C4-2B (cell line): ENCODE results near the gene WFDC9.

Experiments used
- H3K27ac ChIP-seq: fragments of 450-650 bp; 2 replicates; pipeline ENCODE4 v1.5.1; 2017
- ZFX ChIP-seq: fragments of 450-650 bp; IDR thresholded peaks from 2 replicates; pipeline ENCODE4 v1.6.1; 2017
- TF ChIP-seq, protein P1 (sequence below): fragments of 450-650 bp; conservative IDR thresholded peaks from 2 replicates; pipeline ENCODE4 v1.5.1; 2017; ENCODE audit warnings: mild to moderate bottlenecking

The WFDC9 gene

DNA sequence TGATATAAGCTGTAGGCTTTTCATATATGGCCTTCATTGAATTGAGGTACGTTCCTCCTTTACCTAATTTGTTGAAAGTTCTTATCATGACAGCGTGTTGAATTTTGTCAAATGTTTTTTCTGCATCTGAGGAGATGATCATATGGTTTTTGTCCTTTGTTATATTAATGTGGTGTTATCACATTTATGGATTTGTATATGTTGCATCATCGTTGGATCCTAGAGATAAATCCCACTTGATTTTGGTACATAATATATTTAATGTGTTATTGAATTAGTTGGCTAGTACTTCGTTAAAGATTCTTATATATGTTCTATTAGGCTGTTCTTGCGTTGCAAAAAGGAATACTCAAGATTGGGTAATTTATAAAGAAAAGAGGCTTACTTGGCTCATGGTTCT, 8.6 kb upstream of the WFDC9 start:
- H3K27ac ChIP-seq = no peak overlapping the region
- TF ChIP-seq, protein P1, sequence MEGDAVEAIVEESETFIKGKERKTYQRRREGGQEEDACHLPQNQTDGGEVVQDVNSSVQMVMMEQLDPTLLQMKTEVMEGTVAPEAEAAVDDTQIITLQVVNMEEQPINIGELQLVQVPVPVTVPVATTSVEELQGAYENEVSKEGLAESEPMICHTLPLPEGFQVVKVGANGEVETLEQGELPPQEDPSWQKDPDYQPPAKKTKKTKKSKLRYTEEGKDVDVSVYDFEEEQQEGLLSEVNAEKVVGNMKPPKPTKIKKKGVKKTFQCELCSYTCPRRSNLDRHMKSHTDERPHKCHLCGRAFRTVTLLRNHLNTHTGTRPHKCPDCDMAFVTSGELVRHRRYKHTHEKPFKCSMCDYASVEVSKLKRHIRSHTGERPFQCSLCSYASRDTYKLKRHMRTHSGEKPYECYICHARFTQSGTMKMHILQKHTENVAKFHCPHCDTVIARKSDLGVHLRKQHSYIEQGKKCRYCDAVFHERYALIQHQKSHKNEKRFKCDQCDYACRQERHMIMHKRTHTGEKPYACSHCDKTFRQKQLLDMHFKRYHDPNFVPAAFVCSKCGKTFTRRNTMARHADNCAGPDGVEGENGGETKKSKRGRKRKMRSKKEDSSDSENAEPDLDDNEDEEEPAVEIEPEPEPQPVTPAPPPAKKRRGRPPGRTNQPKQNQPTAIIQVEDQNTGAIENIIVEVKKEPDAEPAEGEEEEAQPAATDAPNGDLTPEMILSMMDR = no peak
- TF ChIP-seq ZFX = no peak

- TF ChIP-seq ZFX = no peak
- TF ChIP-seq, protein P1 = no peak
- H3K27ac ChIP-seq = no peak overlapping the region
Observed at GRCh38 chr20:45636513-45636912, 5.4 kb upstream of the WFDC9 start.

- TF ChIP-seq, protein P1 = no peak
- TF ChIP-seq ZFX = no peak
Observed at GRCh38 chr20:45630371-45630770, 713 bp downstream of the WFDC9 start.

GRCh38 chr20:45629496-45630100, 1.5 kb downstream of the WFDC9 start, which contains the start of gene WFDC10A:
TSS of gene WFDC10A (plus strand) at chr20:45629739. CDS start at chr20:45629814, 75 bp downstream.
- no peak for TF ChIP-seq ZFX
- TF ChIP-seq, protein P1 = peak; percentile 90
- H3K27ac ChIP-seq = no peak within 1 kb of the TSS

More at GRCh38 chr20:45630371-45630770, 713 bp downstream of the WFDC9 start:
- H3K27ac ChIP-seq = no peak overlapping the region

DNA sequence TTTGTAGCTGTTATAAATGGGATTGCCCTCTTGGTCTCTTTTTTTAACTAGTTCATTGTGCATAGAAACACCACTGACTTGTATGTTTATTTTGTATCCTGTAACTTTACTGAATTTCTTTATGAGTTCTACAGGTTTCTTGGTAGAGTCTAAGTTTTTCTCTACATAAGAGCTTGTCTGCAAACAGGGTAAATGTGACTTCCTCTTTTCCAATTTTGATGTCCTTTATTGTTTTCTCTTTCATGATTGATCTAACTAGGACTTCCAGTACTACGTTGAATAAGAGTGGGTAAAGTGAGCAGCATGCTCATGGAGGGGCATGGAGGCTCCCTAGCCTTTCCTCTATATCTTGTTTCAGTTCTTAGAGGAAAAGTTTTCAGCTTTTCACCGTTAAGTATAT, 4.5 kb downstream of the WFDC9 start:
- H3K27ac ChIP-seq = no peak overlapping the region
- no peak for TF ChIP-seq ZFX
- TF ChIP-seq, protein P1 = no peak

- H3K27ac ChIP-seq = no peak overlapping the region
- no peak for TF ChIP-seq ZFX
- TF ChIP-seq, protein P1 = no peak
Observed at GRCh38 chr20:45621593-45621992, 9.5 kb downstream of the WFDC9 start.

DNA sequence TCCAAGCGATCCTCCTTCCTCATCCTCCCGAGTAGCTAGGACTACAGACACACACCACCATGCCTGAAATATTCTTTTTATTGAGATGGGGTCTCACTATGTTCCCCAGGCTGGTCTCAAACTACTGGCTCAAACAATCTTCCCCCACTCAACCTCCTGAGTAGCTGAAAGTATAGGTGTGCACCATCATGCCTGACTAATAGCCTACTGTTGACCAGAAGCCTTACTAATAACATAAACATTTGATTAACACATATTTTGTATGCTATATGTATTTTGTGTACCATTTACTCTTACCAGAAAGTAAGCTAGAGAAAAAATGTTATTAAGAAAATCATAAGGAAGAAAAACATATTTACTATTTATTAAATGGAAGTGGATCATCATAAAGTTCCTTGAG, 13.5 kb downstream of the WFDC9 start:
- no peak overlapping the region for H3K27ac ChIP-seq
- TF ChIP-seq ZFX = no peak
- TF ChIP-seq, protein P1 = no peak
